Stimulated activated CD8-positive, alpha-beta memory T cell treated with anti-CD3 and anti-CD28 coated beads, Interleukin-4, amount 100 ng/mL, for 48 hours (primary cell): ENCODE results near the gene MAP3K4.
A peak's percentile ranks its signal among the peaks of the same experiment; 100 is the strongest.

Experiments used
- DNase-seq: peaks from one replicate; pipeline ENCODE4 v3.0.0-alpha.2; 2020

The MAP3K4 gene

DNA sequence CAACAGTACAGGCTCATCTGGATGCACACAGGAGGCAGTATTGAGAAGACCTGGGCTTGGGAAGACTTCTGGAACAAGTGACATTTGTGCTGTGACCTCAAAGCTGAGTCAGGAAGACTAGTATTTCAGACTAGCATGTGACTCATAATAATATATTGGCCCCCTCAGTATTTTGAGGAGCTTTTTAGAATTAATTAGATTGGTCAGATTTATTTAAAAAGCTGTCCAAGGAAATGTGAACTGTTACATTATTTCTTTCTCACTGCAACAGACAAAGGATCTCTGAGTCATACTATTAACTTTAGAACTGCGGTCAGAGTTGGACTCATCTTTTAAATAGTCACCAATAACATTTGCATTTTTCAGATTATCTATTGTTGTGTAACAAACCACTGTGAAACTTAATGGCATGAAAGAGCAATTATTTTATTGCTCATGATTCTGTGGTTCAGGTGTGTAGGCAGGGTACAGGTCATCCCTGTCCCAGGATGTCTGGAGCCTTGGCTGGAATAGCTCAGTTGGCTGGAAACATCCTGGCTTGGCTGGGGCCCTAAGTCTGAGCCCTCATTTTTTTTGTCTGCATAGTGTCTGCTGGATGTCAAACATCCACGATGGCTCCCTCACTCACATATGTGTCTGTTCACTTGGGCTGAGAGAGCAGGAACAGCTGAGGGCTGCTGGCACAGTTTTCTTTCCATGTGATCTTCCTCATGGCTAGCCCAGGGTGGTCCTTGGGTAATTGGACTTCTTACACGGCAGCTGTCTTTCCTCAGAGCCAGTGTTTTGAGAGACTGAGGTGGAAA lies 46.9 kb downstream of the MAP3K4 start:
- DNase-seq: no peak

DNA sequence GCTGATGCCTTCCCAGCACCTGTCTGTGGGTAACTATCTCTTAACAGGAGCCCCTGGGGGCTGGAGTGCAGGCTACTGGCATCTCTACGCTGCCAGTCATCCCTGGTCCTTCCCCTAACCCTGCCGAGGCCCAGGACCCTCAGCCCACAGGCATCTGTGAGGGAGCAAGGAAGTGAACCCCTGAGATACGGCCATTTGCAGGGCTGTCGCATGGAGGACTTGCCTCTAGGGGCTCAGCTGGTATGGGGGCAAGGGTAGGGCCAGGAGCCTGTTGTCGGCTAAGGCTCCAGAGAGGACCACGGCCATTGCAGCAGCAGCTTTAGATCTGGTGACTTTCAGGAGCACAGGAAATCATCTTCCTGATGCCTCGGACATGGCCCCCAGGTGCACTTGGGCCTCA lies 49.7 kb downstream of the MAP3K4 start:
- DNase-seq: no peak

DNA sequence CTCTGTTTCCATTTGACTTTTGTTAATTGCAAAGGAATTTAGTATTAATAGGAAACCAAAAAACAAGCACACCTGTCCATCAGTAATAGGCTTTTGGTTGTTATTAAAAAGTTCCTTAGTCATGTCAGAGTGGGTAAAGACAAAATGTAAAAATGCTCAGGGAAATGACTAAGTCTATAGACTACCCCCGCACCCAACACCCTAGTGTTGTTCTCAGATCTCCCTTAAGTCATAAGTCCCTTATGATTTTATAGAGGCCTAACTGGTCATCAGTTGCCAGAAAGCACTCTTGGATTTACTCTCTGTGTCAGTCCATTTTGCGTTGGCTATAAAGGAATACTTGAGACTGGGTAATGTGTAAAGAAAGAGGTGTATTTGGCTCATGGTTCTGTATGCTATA lies 52.8 kb downstream of the MAP3K4 start:
- DNase-seq: no peak

DNA sequence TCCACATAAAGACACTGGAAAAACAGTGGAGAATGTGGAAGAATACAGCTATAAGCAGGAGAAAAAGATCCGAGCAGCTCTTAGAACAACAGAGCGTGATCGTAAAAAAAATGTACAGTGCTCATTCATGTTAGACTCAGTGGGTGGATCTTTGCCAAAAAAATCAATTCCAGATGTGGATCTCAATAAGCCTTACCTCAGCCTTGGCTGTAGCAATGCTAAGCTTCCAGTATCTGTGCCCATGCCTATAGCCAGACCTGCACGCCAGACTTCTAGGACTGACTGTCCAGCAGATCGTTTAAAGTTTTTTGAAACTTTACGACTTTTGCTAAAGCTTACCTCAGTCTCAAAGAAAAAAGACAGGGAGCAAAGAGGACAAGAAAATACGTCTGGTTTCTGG lies 57.1 kb downstream of the MAP3K4 start:
- DNase-seq: no peak

DNA sequence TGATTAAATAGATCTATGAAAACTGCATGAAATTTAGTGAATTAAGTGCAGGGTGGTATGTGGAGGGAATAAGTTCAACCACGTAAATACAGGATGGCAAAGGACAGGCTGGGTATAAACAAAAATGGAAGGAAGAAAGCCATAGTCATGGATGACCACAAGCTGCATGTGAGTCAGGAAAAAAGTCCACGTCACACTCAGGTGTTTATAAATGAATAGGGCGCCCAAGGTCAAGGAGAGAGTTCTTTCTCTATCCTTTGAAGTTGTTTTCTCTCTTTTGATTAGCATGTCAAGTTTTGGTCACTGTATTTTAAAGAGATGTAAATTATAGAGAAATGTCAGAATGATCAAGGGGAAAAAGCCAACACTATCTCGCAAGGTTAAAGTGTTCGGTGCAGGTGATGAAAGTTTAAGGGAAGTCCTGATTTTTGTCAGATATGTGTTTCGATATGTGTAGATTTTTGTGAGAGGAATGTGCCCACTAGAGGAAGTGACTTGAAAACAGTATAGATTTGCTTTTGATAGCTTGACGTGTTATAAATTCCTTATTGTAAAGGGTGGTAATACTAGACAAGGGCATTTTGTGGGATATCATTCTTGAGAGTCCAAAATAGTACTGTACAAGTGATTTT lies 58.7 kb downstream of the MAP3K4 start:
- DNase-seq: no peak

DNA sequence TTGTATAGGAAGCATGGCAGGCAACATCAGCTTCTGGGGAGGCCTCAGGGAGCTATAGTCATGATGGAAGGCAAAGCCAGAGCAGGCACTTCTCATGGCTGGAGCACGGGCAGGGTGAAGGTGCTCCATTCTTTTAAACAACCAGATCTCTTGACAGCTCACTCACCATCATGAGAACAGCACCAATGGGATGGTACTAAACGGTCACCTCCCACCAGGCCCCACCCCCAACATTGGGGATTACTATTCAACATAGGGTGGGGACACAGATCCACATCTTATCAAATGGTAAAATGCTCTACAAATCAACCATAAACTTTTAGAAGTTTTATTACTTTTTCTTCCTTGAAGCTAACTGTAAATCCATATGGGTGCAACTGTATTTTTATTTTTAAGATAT lies 61.5 kb downstream of the MAP3K4 start:
- no peak for DNase-seq

DNA sequence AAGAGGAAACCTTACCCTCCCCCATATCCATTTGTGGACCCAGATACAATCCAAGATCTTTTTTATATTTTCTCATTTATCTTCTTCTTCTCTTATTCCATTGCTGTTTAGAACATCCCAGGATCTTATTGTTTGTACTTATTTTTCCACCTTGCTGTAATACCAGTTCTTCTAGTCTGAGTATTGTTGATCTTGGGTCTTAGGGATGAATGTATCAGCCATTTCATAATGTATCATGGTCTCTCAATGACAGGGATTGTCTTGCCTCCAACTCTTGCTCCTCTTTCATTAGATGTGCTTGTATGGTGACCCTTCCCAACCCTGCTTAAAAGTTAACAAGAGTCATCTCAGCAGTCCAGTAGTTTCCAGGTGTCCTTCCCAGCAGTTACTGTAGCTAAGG lies 63.3 kb downstream of the MAP3K4 start:
- DNase-seq: no peak

DNA sequence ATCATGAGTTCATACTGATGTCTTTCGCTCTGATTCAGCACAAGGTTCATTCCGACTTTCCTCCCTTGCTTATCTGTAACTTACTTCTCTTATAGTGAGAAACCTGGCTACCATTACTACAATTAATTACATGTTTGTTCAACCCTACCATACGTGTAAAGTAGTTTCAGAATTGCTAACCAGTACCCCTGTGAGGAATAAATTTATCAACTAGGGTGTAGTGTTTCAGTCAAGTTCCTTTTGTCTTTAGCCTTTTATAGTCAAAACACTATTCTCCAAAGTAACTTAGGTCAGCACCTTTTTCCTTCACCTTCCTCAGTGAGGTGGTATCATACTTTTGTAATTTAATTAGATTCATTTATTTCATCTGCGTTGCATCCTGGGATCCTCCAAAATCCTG lies 64.9 kb downstream of the MAP3K4 start:
- no peak for DNase-seq

DNA sequence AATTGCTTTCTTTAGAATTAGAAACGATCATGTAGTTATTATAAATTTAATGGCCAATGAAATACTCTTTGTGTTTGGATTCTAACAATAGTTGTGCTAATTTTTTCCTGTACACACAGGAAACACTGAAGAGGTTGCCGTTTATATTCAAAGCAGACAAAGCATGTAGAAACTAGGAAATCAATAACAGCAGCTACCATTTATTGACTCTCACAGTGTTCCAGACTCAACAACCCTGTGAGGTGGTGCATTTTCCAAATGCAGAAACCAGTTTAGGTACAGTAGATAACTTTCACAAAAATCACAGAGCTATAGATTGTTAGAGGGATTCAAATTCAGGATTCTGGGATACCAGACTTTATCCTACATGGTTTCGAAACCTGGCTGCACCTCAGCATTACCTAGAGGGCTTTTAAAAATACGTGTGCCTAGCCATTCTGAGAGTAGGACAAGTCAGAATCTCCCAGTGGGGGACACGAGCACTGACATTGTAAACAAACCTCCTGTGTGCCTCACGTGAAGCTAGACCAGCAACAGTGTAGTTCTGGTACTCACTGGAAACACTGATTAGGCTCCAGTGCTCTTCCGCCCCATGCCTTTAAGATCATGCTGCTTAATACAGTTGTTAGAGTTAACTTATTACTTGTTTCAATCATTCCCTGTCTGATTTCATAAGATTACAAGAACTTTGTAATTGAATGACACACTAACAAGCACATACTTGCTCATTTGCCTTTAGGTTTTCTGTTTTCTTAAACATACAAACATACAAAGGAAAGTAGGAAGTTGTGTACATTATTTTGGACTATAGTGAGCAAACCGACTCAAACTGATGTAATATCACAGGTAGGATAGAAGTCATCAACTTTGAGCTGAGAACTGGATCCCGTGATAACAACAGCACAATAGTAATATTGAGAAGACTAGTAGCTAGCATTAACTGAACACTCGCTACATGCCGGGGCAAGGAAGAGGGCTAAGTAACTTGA lies 65.8 kb downstream of the MAP3K4 start:
- no peak for DNase-seq

DNA sequence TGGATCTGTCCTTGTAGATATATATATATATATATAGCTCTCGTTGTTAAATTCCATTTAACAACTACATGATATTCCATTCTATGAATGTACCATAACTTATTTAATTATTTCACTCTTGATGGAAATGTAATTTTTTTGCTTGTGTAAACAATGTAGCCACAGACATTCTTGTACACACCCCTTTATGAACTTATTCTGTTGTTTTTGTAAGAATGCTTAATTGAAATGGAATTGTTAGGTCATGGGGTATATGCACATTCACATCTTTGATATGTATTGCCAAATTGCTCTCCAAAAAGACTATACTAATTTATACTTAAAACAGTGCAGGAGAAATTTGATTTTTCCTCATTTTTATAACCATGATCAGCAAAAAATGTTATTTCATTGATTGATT lies 67.2 kb downstream of the MAP3K4 start:
- no peak for DNase-seq

DNA sequence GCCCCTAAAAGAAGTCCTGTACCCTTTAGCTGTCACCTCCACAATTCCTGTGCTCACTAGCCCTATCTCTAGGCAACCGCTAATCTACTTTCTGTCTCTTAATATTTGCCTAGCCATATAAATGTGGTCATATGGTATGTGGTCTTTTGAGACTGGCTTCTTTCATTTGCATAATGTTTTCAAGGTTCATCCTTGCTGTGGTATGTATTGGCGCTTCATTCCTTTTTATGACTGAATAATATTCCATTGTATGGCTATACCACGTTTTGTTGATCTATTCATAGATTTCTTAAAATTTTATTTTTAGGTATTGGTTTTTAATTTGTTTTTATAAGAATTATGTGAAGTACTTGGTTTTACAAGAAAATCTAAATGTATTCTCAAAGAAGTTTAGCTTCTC lies 70.0 kb downstream of the MAP3K4 start:
- no peak for DNase-seq

DNA sequence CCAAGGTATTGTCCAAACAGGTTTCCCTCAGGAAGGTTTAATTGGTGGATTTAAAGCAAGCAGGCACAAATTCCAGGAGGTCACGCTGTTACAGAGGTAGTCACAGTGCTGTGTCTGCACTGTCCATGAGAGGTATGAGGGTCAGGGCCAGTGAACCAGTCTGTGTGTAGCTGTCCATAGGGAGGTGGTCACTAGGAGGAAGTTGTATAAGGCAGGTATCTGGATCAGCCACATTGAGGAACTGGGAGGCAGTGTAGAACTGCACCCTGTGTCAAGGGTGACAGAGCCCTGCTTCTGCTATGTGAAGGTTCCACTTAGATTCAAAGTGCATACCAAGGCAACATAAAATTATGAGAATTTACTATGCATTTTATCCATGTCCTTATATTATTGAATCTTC lies 73.3 kb downstream of the MAP3K4 start:
- no peak for DNase-seq

DNA sequence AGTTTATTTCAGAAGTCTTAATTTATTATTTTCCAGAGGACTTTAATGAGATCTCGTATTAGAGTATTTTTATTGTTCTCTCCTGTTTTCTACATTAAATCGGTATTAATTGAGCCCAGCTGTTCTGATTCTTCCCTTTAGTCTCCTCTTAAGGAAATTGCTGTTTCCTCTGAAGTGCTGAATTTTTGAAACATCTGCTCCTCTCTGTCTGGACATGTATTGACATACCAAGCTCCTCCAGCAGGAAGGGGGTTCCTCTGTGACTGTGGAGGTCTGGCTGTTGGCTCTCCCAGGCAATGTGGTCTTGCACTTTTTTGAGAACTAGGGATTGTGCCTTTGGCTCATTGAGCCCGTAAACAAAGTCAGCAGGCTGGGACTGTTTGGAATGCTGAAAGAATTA lies 74.9 kb downstream of the MAP3K4 start:
- DNase-seq: no peak

DNA sequence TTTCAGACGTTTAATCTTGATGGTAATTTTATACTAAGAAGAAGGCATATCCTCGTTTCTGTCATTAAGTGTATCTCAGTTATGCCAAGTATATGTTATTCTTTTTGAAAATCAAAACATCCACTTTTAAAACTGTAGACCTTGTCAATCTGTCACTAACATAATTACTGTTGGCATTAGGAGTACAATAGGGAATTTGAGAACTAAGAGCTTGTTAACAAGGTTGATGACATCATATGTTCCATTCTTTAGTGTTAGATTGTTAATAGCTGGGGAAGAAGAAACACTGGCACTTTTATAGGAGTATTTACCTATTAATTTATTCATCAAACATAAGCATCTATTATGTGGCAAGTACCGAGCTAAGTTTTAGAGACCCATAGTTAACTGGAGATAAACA lies 76.2 kb downstream of the MAP3K4 start:
- no peak for DNase-seq

DNA sequence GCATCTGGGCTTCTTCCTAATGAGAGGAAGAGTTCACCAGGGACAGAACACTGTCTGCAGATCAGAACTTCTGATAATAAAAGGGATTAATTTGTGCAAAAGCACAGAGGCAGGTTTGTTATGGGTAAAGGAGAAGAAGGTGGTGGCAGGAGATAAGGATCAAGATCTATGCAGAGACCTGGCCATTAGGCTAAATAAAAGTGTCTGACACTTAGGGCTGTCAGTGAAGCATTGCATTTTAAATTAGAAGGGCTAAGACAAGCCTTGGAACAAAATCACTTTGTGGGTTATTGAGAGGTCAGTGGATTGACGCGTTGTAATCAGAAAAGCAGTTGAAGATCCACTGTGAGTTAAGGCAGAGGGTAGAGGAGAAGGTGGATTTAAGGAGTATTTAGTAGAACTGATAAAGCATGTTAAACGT lies 76.8 kb downstream of the MAP3K4 start:
- DNase-seq: no peak

DNA sequence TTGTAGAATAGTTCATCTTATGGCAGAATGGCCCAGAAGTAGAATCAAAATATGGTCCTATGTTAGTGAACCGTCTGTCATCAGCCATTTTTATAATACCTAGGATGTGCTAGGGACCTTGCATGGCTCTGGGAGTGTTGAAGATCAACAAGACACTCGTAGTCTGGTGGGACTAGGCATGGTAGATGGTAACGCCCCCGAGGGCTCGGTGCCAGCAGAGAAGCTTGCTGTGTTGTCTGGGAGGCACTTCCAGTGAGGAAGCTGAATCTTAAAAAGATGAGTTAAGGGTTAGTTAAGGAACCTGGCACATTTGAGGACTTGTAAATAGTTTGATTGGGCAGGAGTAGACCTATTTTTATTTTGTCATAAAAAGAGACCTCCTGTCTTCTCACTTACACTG lies 82.4 kb downstream of the MAP3K4 start:
- DNase-seq: no peak

DNA sequence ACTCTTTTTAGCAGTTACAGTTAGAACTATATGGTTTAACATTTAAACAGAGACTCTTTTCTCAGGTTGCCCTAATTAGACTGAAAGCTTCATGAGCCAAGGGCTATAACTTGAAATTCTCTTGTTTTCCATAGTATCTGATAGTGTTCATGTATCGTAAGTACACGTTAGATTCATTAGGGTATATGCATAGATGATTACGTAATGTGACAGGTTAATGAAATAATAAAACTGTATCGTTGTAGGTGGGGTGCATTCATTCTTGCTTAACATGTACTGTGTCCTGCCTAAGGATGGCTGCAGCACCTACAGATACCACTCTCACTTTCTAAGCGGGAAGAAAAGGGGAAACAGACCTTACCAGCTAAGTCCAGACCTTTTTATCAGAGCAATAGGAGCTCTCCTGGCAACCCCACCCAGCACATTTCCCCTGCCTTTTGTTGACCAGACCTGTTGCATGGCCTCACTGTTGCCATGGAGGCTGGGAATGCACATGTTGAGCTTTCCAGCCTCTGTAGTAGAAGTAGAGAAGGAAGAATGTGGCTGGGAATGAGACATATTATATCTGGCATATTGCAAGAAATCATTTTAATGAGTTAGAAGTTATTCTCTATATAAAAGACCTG lies 83.0 kb downstream of the MAP3K4 start:
- DNase-seq: no peak

DNA sequence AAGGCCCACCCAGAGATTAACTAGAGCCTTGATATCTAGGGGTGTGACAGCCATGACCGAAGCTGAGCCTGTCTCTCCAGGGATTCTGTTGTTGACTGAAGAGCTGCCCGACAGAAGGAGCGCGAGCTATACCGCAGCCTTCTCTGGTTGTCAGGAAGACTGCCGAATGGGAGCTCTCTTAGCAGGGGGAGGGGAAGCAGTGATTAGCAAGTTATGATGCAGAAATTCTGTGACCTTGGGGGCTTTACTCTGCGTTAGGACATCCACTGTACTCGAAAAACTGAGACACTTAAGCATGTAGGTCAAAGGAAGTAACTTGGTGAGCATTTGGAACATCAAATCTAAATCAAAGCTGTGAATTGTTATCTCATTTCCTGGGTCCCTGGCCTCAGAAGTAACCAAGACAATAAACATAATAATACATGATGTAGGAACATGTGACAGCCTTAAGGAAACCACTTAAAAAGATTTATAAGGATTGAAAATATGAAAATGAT lies 84.7 kb downstream of the MAP3K4 start:
- no peak for DNase-seq

DNA sequence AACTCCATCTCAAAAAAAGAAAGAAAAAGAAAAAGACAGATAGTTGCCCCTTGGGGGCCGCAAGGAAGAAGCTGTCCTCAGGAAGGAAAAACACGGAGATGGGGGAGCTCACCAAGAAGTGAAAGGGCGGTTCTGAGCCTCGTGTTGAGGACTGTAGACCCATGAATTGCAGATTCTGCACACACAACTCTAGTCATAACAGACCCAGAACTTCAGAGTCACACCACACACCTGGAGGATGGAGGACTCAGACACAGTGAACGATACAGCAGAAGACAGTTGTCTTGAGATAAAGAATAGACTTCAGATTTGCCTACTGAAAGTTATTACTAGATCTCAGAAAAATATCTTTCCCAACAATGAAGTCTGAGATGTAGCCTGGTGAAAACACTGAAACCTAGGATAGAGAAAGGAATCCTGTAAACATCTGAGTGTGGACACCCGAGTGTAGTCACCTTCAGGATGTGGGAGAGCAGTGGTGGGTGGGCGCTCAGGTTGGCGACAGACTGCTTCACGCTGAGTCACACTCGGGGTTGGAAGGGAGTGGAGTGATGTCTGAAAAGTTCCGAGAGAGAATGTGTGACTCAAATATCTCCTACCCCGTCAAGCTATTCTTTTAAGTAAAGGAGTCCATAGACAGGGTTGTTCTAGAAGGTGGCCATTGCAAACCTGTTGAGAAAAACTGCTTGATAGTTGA lies 88.1 kb downstream of the MAP3K4 start:
- peak; percentile 74 for DNase-seq

DNA sequence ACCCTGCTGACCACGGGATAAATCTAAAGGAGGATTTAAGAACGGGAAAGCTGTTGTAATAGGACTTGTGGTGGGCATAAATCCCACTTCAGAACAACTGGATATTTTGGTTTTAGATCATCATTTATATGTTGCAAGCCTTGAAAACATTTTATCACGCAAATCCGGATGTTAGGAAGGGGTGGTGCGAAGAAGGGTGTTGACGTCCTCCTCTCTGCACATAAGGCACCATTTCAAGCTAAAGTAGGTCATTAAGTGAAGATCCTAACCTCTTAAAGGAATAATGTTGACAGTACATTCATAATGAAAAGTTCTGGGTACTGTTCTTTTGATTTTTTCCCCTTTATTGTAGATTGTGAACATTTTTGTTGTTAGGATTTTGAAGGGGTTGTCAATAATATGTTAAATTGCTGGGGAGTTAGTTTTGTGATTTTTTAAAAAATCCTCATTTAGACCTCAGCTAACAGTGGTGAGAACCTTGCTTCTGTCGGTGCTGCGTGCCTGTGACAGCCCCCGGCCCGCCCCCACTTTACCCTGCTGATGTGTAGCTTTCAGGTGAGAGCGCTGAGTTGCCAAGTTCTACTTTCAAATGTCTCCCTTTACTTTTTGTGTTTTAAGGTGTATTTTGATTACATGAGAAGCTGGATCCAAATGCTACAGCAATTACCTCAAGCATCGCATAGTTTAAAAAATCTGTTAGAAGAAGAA lies 88.8 kb downstream of the MAP3K4 start:
- no peak for DNase-seq

DNA sequence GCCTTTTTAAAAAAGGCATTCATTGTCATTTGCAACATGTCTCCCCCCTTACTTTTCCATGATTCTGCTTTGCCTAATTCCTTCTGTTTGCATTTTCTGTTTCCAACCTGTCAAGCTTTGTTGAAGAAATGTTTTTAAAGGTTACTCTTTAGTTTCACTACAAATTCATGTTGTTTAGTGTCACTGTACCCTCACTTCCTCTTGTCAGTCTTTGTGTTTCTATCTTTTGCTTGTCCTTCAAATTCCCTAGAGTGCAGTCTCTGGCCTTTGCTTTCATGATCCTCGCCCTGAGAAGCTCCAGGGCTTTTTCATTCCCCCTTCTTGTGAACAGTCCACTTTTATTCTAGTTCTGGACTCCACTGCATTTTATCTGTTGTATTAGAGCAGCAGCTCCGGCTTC lies 90.6 kb downstream of the MAP3K4 start:
- DNase-seq: no peak

DNA sequence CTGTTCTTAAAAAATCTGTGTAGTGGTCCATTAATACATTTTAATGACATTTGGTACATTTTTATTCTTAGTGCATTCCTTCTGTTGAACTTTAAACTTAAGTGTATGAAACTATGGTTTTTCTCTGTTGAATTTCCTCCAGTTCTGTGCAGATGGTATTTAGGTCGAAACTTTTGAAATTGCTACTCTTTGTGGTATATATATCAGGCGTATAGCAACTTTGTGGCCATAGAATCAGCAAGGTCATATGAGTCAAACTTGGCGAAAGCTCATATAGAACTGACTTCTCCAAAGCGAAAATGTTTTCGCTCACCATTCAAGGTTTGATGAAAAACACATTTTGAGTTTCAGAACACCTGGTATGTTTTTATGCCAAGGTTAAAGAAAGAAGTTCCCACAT lies 93.7 kb downstream of the MAP3K4 start:
- DNase-seq: no peak
